DMS79 treated with DMSO at 0.1 percent for 48 hours (cell line): ENCODE data around the gene DUSP9.
A peak's percentile ranks its signal among the peaks of the same experiment; 100 is the strongest.

Experiments used
- DNase-seq: peaks from one replicate; lab custom pipeline; 2025; lab: John Stamatoyannopoulos, UW

The DUSP9 gene

DNA sequence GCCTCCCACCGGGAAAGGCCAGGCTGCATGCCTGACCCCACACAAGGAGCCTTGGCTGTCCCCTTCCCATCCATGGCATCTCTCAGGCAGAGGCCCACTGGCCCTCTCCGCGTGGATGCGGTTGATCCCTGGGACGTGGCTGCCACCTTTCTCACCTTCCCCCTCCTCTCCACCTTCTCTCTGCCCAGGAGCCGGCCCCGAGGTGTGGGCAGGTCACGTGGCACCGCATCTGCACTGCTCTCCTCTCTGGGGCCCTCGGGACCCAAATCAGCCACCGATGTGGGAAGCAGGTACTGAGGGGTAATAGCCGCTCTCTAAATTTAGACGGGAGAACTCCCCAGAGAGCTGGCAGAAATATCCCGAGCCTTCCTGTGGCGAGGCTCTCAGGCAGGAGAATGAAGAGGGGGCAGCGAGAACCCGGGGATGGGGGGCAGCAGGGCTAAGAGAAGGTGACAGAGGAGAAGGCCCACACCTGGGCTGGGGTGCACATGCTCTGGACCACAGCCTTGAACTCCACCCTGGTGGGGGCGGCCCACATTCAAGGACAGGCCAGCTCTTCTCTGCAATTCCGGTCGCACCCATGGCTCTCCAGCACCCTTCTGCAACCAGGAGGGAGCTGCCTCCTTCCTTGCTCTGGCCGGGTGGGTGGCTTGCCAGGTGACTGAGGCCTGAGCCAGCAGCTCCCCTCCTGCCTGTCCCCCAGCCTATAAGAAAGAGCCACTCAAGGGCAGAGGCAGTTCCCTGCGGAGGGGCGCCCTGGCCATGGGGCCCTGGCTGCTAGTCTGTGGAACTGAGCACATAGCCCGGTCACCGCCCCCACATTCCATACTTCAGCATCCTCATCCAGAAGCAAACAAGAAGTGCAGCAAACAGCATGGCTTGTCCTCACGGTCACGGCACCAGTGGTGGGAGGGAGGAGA, 9.6 kb upstream of the DUSP9 start:
- no peak for DNase-seq

DNA sequence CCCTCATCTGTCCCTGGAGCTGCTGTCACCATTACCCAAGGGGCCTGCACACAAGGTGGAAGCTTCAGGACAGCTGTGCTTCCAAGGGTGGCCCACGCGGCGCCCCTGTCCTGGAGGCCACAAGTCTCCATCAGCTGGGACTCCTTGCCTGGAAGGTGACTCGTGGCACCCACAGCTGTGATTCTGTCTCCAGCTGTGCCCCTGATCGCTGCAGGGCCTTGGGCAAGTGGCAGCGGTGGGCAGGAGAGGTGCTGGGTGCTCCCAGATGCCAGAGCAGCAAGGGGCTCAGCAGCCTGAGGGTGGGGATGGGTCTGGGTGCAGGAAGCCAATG, 9.0 kb upstream of the DUSP9 start:
- DNase-seq: no peak

DNA sequence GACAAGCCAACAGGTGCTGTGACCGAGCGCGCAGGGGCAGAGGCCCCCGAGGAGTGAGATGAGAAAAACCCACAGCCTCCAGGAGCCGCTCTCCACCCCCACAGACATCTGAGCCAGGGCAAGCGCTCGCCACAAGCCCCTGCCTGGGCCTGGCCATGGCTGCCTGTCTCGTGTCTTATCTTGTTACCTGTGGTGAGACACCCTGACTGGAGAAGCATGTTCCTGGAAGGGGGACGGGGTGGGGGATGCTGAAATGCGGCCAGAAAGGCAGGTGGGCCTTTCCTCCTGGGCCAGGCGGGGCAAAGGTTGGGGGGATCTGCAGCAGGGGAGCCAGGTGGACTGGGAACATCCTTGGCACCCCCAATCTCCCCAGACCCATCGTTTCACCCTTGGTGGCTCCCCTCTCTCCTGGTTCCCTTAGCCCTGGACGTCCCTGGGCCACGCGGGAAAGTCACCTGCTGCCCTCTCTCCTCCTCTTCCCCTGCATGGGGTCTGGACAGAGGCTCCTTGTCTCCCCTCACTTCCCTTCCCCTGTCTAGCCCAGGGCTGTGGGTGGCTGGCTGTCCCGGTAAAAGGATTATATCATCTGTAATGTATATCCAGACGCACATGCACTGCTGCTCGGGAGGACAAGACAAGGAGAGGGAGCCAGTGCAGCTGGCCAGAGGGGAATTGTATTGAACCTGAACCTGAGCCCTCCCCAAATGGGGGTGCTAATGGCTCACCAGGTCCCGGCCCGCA, 8.4 kb upstream of the DUSP9 start:
- DNase-seq: no peak

DNA sequence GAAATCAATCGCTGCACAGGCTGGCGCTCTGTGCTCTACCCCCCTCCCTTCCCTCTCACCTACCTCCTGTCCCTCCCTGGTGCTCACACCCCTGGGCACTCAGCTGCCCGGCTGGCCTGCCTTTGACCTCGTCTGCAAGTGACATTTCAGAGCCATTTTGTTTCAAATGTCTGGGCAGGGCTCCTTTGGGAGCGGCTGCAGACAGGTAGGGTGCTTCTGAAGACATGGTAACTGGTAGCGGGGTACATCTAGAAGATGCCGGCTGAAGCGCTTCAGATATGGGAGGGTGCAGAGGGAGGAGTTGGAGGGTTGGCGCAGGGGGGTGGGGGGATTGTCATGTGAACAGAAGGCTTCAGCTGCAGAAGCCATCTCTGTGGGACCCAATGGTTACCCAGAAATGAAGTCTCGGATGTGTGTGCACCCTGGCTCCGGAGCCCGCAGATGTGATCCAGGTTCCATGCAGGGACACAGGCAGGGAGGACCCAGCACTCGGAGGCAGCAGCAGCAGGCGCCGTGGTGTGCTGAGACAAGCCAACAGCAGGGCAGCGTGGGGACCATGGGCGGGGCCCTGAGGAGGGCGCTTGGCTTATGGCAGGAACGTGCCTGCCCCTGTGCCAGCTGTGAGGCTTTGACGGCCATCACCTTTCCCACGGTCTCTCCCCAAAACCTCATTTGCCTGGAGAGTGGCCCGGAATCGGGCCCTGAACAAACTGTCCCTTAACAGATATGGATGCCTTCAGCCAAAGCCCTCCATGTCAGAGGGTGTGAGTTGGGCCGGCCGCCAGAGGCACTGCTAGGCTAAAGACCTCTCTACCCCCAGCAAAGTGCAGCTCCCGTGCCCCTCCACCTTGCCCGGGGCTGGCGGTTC, 7.6 kb upstream of the DUSP9 start:
- no peak for DNase-seq

DNA sequence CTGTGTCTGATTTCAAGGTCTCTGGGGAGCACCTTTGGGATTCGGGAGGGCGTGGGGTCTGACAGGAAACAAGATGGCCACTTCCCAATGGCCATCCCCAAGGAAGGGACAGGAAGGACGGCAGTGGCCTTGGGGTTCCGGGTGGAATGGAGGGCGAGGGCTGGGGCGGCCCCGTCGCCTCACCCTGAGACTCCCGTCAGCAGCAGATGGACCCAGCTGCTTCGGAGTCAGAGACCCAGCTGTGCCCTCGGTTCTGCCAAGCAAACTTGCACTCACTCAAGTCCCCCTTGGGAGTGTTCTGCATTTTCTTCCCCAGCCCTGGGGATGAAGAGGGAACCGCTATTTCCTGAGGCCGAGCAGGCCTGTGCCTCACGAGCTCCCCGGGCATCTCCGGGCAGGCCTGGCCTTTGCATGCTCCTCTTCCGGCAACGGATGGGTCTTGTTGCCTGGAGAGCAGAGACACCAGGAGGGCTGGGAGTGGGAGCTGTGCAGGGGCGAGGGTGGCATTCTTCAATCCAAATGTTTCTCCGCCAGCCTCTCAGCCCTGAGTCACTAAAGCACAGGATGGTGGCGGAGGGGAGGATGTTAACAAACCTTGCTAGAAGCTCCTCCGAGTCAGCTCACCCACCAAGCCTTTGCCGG, 6.8 kb upstream of the DUSP9 start:
- no peak for DNase-seq

DNA sequence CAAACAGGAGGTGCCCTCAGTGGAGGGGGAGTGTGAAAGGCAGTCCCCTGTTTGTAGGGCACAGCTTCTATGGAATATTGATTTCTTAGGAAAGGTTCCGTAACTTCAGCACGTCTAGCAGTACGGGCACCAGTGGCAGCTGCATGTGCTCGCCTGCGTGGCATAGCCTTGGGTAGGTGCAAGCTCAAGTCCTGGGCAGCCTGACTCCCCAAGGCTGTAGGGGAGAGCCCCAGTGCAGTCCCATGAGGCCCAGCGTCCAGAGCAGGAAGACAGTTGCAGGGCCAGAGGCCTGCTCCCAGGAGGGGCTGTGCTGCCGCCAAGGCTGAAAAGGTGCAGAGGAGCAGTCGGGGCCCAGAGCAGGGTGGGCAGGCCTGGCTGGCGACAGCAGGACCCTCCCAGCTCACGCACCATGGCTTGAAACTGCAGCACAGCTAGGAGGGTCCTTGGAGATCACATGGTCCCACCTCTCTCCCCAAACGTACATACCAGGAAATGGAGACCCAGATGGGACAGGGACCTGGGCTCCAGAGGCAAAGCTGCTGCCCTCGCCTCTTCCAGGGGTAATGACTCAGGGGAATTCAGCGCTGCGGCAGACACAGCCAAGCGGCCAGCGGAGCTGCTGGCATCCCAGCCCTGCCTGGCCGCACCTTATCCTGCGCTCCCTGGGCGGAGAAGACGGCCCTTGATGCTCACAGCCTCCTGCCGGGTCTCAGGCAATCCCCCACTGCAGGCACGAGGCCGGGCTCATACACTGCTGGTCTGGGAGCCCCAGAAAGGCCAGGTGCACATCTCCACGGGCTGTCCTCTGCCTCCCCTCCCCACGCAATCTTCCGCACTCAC, 6.0 kb upstream of the DUSP9 start:
- DNase-seq: no peak

DNA sequence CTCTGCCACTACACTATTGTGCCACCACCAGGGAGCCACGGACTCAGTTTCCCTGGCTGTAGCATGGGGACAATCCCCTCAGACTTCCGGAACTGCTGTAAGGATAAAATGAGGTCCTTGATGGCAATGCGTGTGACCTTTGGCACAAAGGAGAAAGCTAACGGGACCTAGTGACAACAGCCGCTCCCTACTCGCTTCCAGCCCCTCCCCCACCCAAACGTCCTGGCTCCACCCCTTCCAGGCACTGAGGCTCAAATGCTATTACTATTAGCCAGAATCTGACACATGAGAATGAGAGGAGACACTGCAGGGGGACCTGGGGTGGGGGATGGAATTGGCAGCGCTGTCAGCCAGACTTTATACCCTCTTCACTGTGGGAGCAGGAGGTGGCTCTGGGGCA, 5.4 kb upstream of the DUSP9 start:
- no peak for DNase-seq

DNA sequence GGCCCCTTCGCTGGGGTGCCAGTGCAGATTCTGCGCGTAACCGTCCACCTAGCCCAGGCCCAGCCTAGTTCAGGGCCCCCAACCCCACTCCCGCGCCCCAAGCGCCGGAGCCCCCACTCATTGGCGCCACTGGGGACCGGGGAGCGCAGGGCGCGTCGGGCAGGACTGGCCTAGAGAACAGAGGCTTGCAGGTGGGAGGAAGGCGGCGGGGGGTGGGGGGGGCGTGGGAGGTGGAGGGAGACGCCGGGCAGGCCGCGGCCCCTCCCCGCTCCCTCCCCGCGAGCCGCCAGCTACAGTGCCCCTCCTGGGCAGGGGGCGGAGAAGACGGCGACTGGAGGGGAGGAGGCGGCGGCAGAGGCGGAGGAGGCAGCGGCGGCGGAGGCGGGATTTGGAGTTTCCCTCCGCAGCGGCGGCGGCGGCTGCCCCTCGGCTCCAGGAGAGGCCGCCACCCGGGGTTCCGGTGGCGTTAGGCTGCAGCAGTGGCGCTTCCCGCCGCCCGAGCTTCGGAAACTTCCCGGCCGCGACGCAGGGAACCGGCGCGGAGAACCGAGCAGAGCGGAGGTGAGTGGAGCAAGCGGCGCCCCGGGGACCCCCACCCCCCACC, 4.8 kb upstream of the DUSP9 start:
- no peak for DNase-seq

DNA sequence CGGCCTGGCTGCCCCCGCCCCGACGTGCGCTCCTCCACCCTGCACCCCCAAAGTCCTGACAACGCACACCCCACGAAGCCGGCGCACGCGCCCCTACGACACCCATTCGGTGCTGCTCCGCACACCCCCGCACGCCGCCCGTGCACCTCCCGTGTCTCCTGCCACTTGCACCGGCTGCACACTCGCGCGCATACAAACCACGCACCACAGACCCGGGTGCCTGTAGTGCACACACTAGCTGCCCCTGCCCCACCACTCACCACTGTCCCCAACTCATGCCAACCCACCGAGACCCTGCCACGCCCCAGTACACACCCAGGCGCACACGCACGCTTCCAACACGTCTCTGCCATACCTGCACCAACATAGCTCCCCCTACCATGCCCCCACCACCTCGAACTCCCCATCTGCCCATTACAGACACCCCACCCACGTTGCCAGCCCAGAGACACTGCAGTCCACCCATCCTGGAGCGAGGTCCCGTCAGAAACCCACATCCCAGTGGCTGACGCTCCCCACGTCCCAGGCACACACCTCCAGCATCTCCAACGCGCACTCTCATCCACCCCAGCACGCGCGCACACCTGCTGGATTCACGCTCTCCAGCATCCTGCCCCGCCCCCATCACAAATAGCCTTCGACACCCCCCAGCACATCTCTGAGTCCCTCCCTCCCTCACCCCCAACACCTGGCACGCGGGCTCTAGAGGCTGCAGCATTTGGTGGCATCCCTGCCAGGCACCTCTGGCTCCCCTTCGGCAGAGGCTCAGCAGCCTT, 4.2 kb upstream of the DUSP9 start:
- no peak for DNase-seq

DNA sequence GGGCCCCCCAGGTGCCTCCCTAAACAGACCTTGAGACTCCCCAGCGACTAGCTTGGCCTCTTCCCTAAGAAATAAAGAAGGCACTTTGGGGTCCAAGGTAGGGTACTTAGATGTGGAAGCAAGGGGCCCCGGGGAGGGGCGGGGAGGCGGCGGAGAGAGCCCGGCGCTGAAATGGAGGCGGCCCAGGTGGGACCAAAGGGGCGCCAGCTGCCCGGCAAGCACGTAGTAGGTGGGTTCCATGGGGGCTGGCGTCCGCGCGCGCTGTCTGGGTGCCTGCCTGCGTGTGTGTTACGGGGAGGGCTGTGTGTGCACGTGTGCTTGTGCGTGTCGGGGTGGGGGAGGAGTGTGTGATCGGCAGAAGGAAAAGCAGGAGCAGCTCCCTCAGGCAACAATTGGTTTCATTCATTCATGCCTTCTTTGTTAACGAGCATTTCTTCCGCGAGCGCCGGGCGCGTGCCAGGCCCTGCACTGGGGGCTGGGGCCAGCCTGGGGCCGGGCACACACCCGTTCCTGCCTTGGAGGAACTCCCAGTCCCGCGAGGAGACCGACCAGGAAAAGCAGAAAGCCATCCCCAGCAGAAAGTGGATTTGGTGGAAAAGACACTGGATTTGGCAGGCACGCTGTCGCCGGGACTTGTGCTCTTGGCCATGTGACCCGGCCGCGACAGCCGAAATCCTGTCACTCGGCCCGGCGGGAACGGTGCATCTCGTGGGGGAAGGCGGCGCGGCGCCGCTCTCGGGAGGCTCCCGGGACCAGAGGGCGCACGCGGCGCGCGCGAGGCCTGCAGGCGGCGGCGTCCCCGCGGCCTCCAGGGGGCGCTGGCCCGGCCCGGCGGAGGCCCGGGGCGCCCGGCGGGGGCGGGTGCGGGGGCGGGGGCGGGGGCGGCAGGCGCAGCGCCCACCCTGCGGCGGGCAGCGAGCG, 3.3 kb upstream of the DUSP9 start:
- no peak for DNase-seq

DNA sequence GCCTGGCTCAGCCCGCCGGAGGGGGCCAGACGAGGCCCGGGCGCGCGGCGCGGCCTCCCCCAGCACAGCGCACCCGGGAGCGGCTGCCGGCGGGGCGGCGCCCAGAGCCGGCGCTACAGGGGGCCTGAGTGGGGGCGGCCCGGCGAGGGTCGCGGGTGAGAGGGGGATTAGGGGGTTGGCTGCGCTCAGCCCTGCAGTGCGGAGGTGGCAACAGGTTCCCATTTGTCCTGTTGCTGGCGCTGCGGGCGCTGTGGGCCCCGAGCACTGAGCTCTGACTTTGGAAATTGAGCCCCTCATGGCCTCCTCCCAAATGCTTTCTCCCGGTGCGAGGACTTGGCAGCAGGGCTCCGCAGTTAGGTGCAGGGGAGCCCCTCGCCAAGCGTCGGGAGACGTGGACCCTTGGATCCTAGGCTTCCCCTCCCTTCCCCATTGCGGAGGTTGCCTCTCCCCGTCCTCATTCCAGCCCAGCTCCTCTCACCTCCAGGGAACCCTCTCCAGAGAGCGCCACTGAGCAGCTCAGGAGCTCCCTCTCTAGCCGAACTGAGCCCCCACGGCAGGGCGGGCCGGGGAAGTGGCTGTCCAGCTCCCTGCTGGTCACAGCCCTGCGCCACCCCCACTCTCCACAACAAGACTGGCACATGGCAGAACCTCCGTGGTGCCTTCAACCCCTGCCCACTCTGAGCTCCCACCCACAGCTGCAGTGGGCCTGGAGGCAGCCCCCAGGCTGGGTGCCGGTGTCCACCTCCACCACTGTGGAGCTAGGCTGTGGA, 2.5 kb upstream of the DUSP9 start:
- DNase-seq: peak; percentile 16

DNA sequence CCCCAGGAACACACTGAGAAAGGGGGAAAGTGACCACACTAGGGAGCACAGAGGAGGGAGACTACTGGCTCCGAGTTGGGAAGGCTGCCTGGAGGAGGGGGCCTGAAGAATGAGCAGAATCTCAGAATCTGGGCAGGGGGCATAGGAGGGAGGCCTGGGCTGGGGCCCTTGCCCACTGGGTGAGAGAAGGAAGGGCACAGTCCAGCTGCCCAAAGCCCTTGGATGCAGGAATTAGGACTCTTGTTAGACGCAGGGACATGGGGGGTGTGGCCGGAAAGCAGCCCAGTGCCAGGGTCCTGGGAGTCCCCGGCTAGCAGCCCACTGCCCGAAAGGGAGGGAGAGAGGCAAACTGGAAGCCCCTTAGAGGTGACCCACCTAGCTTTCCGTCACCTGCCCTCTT, 1.9 kb upstream of the DUSP9 start:
- DNase-seq: no peak

DNA sequence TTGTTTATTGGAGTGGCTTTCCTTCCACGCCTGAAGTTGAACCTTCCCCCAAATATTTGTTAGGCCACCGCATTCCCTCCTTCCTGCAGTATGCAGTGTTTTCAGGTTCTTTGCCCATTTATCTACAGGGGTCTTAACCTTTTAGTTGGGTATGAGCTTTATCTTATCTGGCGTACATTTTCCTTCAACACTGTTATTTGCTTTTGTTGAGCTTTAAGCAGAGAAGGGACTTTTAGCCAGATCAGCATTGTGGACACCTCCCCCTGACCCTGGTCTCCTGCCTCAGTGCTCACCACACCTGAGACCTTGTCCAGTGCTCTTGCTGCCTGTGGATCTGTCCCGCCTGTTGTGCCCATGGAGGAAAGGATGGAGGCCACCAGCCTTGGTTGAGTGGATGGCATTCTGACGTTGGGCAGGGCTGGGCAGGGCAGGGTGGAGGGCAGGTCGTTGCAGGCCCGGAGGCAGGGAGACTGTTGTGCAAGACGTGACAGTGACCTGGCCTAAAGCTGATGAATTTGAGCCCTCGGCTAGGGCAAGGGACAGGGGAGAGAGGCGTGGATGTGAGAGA, 998 bp upstream of the DUSP9 start:
- no peak for DNase-seq

DNA sequence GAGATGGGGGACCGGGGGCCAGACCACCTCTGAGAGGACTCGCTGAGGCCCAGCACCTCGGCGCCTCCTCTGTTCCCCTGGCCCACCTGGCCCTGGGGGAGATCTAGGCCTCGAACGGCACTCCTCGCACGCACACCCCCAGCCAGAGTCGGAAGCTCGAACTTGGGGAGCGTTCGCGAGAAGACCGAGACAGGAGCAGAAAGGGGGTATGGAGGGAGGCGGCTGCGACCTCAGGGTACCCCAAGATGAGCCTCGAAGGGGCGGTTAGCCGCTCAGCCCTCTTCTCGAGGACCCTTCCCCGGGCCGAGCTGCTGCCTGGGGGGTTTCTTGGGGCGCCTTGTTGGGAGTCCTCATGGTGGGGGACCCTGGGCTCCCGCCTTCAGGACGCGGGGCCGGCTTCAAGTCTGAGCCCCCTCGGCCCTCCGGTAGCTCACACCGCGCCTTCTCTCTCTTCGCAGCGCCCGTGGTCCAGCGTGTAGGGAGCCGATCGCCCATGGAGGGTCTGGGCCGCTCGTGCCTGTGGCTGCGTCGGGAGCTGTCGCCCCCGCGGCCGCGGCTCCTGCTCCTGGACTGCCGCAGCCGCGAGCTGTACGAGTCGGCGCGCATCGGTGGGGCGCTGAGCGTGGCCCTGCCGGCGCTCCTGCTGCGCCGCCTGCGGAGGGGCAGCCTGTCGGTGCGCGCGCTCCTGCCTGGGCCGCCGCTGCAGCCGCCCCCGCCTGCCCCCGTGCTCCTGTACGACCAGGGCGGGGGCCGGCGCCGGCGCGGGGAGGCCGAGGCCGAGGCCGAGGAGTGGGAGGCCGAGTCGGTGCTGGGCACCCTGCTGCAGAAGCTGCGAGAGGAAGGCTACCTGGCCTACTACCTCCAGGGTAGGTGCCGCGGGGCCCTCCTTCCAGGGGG, 706 bp downstream of the DUSP9 start:
- DNase-seq: no peak

DNA sequence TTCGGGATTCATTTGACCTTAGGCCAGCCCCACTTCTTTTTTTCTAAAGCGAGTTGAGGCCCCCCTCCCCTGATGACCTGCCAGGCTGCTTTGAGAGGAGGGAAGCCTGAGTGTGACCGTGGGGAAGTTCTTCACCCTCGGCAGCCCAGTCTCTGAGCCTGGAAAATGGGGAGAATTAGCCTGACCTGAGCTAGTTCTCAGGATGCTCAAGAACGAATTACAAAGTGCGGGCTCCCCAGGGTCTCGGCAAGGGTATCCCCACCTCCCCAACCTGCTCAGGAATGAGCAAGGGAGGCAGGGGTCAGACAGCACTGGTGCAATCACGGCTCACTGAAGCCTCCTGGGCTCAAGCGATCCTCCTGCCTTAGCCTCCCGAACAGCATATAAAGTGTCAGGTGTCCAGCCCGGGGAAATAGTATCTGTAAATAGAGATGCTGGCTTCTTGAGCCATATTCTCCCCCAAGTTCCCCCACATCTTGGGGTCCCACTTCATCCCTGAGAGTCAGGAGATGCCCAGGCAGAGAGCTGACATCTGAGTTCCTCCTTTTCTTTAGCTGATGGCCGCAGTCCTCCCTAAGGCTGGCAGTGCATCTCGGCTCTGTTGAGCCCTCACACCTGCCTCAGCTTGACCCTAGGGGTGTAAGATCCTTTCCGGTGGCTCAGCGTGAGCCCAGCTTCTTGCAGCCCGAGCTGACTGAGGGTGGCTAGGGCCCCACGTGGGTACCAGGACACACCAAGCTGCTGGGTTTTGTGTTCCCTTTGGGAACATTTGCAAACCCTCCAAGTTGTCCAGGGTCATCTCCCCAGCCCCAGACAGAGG, 1.6 kb downstream of the DUSP9 start:
- DNase-seq: no peak
